Measurements from ENCODE around the gene SLX4IP.

DNA sequence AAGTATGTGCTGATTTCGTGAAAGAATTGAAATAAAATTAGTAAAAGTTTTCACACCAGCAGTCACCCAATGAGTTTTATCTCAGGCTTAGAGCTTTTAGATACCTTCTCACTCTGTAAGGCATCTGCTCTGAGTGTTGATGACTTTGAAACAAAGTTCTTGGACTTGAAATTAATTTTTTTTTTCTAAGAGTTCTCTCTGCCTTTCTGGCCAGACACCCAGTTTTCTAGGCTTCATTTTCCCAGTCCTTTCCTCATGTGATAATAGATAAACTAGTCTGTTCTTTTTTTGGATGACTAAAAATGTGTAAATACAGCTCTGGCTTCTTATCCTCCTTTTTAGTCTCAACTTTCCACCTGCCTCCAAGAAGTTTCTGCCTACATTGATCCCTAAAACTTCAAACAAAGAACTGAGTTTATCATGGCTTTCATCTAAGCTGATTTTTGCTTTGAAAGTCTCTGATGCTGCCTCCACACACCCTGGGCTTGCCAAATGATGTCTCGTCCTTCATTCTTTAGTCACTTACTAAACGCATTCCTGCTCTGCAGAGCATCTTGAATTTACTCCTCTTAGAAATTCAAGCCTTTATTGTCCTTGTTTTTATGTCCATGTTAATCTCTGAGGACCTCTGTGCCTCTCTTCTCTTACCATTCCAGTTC is 32.7 kb downstream of the SLX4IP start:
- TF ChIP-seq, protein P1, sequence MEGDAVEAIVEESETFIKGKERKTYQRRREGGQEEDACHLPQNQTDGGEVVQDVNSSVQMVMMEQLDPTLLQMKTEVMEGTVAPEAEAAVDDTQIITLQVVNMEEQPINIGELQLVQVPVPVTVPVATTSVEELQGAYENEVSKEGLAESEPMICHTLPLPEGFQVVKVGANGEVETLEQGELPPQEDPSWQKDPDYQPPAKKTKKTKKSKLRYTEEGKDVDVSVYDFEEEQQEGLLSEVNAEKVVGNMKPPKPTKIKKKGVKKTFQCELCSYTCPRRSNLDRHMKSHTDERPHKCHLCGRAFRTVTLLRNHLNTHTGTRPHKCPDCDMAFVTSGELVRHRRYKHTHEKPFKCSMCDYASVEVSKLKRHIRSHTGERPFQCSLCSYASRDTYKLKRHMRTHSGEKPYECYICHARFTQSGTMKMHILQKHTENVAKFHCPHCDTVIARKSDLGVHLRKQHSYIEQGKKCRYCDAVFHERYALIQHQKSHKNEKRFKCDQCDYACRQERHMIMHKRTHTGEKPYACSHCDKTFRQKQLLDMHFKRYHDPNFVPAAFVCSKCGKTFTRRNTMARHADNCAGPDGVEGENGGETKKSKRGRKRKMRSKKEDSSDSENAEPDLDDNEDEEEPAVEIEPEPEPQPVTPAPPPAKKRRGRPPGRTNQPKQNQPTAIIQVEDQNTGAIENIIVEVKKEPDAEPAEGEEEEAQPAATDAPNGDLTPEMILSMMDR (tag by site-specific recombination; IDR thresholded peaks at IDR 0.05), result no peak
- TF ChIP-seq, protein P2, sequence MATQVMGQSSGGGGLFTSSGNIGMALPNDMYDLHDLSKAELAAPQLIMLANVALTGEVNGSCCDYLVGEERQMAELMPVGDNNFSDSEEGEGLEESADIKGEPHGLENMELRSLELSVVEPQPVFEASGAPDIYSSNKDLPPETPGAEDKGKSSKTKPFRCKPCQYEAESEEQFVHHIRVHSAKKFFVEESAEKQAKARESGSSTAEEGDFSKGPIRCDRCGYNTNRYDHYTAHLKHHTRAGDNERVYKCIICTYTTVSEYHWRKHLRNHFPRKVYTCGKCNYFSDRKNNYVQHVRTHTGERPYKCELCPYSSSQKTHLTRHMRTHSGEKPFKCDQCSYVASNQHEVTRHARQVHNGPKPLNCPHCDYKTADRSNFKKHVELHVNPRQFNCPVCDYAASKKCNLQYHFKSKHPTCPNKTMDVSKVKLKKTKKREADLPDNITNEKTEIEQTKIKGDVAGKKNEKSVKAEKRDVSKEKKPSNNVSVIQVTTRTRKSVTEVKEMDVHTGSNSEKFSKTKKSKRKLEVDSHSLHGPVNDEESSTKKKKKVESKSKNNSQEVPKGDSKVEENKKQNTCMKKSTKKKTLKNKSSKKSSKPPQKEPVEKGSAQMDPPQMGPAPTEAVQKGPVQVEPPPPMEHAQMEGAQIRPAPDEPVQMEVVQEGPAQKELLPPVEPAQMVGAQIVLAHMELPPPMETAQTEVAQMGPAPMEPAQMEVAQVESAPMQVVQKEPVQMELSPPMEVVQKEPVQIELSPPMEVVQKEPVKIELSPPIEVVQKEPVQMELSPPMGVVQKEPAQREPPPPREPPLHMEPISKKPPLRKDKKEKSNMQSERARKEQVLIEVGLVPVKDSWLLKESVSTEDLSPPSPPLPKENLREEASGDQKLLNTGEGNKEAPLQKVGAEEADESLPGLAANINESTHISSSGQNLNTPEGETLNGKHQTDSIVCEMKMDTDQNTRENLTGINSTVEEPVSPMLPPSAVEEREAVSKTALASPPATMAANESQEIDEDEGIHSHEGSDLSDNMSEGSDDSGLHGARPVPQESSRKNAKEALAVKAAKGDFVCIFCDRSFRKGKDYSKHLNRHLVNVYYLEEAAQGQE (tag by site-specific recombination; IDR thresholded peaks at IDR 0.05), result no peak
- TF ChIP-seq, protein P3, sequence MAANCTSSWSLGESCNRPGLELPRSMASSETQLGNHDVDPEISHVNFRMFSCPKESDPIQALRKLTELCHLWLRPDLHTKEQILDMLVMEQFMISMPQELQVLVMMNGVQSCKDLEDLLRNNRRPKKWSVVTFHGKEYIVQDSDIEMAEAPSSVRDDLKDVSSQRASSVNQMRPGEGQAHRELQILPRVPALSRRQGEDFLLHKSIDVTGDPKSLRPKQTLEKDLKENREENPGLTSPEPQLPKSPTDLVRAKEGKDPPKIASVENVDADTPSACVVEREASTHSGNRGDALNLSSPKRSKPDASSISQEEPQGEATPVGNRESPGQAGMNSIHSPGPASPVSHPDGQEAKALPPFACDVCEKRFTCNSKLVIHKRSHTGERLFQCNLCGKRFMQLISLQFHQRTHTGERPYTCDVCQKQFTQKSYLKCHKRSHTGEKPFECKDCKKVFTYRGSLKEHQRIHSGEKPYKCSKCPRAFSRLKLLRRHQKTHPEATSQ (tag by site-specific recombination; IDR thresholded peaks at IDR 0.05), result no peak

All from HEK293 (cell line).